ENCODE measurements around the gene CDC25B.

The CDC25B gene

DNA sequence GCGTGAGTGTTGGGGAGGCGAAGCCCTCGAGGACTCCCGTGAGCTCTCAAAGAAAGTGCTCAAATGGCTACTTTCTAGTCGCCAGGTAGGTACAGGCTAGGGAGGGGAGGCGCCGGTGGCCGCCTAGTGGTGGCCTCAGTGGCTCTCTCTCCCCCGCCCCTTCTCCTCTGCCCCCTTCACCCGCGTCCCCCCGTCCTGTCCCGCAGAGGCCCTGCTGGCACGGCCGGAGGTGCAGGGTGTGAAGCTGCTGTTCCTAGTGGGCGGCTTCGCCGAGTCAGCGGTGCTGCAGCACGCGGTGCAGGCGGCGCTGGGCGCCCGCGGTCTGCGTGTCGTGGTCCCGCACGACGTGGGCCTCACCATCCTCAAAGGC, 44.8 kb upstream of the CDC25B start:
- DNase-seq (ENCODE audit: low read depth), result no peak
- H3K4me3 ChIP-seq (ENCODE audit: low read depth, low read length), result no peak overlapping the region
- no peak for TF ChIP-seq POLR2A (IDR thresholded peaks at IDR 0.05; ENCODE audit: extremely low read depth, insufficient read length)
- TF ChIP-seq, protein P1, sequence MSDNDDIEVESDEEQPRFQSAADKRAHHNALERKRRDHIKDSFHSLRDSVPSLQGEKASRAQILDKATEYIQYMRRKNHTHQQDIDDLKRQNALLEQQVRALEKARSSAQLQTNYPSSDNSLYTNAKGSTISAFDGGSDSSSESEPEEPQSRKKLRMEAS (IDR thresholded peaks at IDR 0.05; ENCODE audit: low read depth, low read length), result no peak
- no peak for TF ChIP-seq MYC (IDR thresholded peaks at IDR 0.05; ENCODE audit: low read depth, low read length)
- TF ChIP-seq, protein P2, sequence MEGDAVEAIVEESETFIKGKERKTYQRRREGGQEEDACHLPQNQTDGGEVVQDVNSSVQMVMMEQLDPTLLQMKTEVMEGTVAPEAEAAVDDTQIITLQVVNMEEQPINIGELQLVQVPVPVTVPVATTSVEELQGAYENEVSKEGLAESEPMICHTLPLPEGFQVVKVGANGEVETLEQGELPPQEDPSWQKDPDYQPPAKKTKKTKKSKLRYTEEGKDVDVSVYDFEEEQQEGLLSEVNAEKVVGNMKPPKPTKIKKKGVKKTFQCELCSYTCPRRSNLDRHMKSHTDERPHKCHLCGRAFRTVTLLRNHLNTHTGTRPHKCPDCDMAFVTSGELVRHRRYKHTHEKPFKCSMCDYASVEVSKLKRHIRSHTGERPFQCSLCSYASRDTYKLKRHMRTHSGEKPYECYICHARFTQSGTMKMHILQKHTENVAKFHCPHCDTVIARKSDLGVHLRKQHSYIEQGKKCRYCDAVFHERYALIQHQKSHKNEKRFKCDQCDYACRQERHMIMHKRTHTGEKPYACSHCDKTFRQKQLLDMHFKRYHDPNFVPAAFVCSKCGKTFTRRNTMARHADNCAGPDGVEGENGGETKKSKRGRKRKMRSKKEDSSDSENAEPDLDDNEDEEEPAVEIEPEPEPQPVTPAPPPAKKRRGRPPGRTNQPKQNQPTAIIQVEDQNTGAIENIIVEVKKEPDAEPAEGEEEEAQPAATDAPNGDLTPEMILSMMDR (IDR thresholded peaks at IDR 0.05; ENCODE audit: low read depth, low read length), result no peak

DNA sequence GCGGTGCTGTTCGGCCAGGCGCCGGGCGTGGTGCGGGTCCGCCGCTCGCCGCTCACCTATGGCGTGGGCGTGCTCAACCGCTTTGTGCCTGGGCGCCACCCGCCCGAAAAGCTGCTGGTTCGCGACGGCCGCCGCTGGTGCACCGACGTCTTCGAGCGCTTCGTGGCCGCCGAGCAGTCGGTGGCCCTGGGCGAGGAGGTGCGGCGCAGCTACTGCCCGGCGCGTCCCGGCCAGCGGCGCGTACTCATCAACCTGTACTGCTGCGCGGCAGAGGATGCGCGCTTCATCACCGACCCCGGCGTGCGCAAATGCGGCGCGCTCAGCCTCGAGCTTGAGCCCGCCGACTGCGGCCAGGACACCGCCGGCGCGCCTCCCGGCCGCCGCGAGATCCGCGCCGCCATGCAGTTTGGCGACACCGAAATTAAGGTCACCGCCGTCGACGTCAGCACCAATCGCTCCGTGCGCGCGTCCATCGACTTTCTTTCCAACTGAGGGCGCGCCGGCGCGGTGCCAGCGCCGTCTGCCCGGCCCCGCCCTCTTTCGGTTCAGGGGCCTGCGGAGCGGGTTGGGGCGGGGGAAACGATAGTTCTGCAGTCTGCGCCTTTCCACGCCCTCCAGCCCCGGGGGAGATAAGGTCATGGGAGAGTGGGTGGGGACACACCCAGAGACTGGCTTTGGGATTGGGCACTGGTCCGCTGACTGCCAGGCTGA, 44.3 kb upstream of the CDC25B start:
- H3K4me3 ChIP-seq (ENCODE audit: low read depth, low read length), result no peak overlapping the region
- no peak for TF ChIP-seq POLR2A (IDR thresholded peaks at IDR 0.05; ENCODE audit: extremely low read depth, insufficient read length)
- TF ChIP-seq, protein P1 (IDR thresholded peaks at IDR 0.05; ENCODE audit: low read depth, low read length), result no peak
- TF ChIP-seq, protein P2 (IDR thresholded peaks at IDR 0.05; ENCODE audit: low read depth, low read length), result no peak
- TF ChIP-seq MYC (IDR thresholded peaks at IDR 0.05; ENCODE audit: low read depth, low read length), result no peak
- DNase-seq (ENCODE audit: low read depth), result no peak

DNA sequence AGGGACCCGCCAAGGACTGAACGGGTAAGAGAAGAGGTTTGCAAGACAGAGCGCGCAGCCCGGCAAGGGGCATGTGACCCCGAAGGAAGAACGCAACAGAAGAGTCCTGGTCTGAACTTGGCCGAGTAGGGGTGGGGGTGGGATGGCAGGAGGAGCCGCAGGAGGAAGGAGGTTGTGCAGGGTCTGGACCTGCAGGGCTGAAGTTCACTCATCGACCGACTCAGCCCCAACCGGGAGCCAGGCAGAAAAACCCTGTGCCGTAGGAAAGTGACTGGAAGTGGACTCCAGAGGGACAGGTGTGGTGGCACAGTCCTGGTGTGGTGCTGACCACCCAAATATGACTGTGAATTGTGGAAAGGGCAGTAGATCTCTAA, 43.7 kb upstream of the CDC25B start:
- H3K4me3 ChIP-seq (ENCODE audit: low read depth, low read length), result no peak overlapping the region
- DNase-seq (ENCODE audit: low read depth), result no peak
- TF ChIP-seq, protein P1 (IDR thresholded peaks at IDR 0.05; ENCODE audit: low read depth, low read length), result no peak
- TF ChIP-seq MYC (IDR thresholded peaks at IDR 0.05; ENCODE audit: low read depth, low read length) (no peak), POLR2A (IDR thresholded peaks at IDR 0.05; ENCODE audit: extremely low read depth, insufficient read length) (no peak)
- TF ChIP-seq, protein P2 (IDR thresholded peaks at IDR 0.05; ENCODE audit: low read depth, low read length), result no peak

DNA sequence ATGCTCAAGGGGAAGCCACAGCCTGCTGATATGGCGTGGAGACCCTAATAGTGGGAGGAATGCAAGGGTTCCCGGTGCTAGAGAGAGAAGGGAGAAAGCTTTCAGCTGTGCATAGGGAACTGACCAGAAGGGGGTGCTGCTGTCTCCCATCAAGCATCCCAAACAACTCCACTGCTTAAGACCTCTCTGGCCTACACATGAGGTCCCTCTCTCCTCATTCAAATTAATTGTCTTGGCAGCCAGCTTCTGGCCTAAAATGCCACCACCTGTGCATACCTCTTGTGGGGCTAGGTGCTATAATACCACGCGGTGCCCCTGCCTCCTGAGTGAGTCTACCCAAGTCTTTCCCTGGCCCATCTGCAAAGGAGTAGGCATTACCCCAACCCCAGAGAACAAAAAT, 43.0 kb upstream of the CDC25B start:
- no peak overlapping the region for H3K4me3 ChIP-seq (ENCODE audit: low read depth, low read length)
- peak; percentile 82 for DNase-seq (ENCODE audit: low read depth)
- TF ChIP-seq MYC (IDR thresholded peaks at IDR 0.05; ENCODE audit: low read depth, low read length), result no peak
- TF ChIP-seq, protein P2 (IDR thresholded peaks at IDR 0.05; ENCODE audit: low read depth, low read length), result peak; percentile 96

DNA sequence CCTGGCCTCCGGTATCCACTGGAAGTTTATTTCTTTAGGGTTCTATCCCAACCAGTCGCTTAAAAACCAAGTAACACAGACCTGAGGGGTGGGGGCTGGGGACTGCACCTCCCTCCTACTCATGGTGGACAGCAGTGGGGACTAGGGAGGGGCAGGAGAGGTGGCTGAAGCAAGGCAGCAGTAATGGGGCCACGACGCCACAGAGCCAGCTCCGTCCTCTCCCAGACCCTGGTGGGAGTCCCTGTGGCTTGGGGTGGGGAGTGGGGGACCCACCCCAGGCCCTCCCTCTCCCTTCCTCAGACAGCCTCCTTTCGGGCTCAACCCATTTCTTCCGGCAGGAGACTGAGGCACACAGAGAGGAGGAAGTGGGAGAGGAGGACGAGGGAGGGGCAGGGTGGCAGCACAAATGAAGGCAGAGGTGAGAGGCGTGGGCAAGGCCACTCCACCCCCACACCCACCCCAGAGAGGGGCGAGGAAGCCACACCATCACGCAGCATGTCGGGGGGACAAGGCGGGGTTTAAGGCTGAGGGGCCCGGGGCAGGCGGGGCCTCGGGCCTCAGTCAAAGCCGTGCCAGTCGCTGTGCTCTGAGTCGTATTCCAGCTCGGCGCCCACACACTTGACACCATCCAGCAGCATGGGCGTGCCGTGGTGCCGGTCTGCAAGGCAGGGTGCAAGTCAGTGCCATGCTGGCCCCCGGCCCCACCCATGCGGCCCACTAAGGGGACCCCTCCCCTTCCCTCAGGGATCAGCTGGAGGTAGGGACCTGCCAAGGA, 42.4 kb upstream of the CDC25B start:
- TF ChIP-seq, protein P2 (IDR thresholded peaks at IDR 0.05; ENCODE audit: low read depth, low read length), result no peak
- no peak for TF ChIP-seq MYC (IDR thresholded peaks at IDR 0.05; ENCODE audit: low read depth, low read length)
- TF ChIP-seq POLR2A (IDR thresholded peaks at IDR 0.05; ENCODE audit: extremely low read depth, insufficient read length), result no peak
- TF ChIP-seq, protein P1 (IDR thresholded peaks at IDR 0.05; ENCODE audit: low read depth, low read length), result no peak
- DNase-seq (ENCODE audit: low read depth), result no peak
- no peak overlapping the region for H3K4me3 ChIP-seq (ENCODE audit: low read depth, low read length)

Data from NB4 (cell line).